ENCODE measurements around the gene TBCCD1. TPM values are rescaled to one million over a fixed set of nuclear protein-coding genes. Genes with fewer than 3 reads are reported as not detected.
"Not testable (repeated sequence)": the region's sequence is repeated elsewhere in the genome, so short reads cannot be mapped to it uniquely, and the experiment has no call there.

Gene TBCCD1
- total RNA-seq, 1 donor from 2014 or later: 16.4 TPM

DNA sequence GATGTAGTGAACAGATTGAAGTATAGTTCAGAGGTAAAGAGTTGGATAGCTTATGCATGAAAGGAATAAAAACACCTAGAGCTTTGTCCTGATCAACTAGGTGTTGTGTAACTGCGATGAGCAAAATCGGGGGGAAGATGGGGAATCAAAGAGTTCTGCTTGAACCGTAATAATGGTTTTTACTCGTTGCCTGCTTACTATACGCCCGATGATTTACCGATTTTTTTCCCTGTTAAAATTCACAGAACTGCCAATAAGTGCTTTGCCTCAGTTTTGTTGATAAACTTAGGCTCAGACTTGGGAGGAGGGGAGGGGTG, 2.6 kb upstream of the TBCCD1 start:
- Mint-ChIP-seq H3K4me1 (ENCODE audit: unreplicated experiment) (peaks cover 37% of the 10 kb centered on the region), H3K27me3 (ENCODE audit: unreplicated experiment) (no peaks in the 10 kb centered on the region), H3K27ac (ENCODE audit: unreplicated experiment) (peak overlapping the region; percentile 89), H3K9me3 (ENCODE audit: unreplicated experiment) (no peaks in the 10 kb centered on the region), H3K4me3 (ENCODE audit: unreplicated experiment) (peak overlapping the region; percentile 90), H3K36me3 (ENCODE audit: unreplicated experiment) (peaks cover 12% of the 10 kb centered on the region)
- TF ChIP-seq, protein P1, sequence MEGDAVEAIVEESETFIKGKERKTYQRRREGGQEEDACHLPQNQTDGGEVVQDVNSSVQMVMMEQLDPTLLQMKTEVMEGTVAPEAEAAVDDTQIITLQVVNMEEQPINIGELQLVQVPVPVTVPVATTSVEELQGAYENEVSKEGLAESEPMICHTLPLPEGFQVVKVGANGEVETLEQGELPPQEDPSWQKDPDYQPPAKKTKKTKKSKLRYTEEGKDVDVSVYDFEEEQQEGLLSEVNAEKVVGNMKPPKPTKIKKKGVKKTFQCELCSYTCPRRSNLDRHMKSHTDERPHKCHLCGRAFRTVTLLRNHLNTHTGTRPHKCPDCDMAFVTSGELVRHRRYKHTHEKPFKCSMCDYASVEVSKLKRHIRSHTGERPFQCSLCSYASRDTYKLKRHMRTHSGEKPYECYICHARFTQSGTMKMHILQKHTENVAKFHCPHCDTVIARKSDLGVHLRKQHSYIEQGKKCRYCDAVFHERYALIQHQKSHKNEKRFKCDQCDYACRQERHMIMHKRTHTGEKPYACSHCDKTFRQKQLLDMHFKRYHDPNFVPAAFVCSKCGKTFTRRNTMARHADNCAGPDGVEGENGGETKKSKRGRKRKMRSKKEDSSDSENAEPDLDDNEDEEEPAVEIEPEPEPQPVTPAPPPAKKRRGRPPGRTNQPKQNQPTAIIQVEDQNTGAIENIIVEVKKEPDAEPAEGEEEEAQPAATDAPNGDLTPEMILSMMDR (IDR thresholded peaks at IDR 0.05): no peak
- no peak for DNase-seq (ENCODE audit: extremely low spot score, unreplicated experiment)

DNA sequence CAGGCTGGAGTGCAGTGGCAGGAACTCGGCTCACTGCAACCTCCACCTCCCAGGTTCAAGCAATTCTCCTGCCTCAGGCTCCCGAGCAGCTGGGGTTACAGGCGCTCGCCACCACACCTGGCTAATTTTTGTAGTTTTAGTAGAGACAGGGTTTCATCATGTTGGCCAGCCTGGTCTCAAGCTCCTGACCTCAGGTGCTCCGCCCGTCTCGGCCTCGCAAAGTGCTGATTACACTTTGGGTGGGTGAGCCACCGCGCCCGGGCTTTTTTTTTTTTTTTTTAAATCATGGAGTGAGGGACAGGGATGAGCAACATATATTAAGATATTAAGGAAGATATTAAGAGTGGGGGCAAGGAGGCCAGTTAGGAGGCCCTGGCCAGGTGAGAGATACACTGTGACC, 2.2 kb upstream of the TBCCD1 start:
- DNase-seq (ENCODE audit: extremely low spot score, unreplicated experiment); H3K36me3 Mint-ChIP-seq (ENCODE audit: unreplicated experiment); H3K27ac Mint-ChIP-seq (ENCODE audit: unreplicated experiment); H3K9me3 Mint-ChIP-seq (ENCODE audit: unreplicated experiment); H3K27me3 Mint-ChIP-seq (ENCODE audit: unreplicated experiment): not testable (repeated sequence)
- peaks cover 41% of the 10 kb centered on the region for H3K4me1 Mint-ChIP-seq (ENCODE audit: unreplicated experiment)
- H3K4me3 Mint-ChIP-seq (ENCODE audit: unreplicated experiment): peak overlapping the region; percentile 90

DNA sequence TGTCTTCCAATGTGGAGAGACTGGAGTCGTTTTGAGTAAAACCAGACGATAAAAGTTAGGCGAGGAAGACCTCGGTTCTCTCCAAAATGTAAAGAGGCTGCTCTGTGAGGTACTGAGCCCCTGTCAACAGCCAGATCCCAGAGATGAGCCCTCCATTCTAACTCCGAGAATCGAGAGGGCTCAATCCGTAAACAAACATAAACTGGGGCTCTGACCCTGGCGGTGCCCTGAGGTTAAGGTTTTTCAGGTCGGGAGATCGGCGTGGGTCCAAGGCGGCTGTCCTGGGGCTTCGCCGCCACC, 417 bp downstream of the TBCCD1 start:
- H3K36me3 Mint-ChIP-seq (ENCODE audit: unreplicated experiment): peaks cover 8% of the 10 kb centered on the region
- TF ChIP-seq, protein P1 (IDR thresholded peaks at IDR 0.05): no peak
- H3K4me1 Mint-ChIP-seq (ENCODE audit: unreplicated experiment): peaks cover 38% of the 10 kb centered on the region
- H3K9me3 Mint-ChIP-seq (ENCODE audit: unreplicated experiment): no peaks in the 10 kb centered on the region
- peak overlapping the region; percentile 91 for H3K27ac Mint-ChIP-seq (ENCODE audit: unreplicated experiment)
- no peak for DNase-seq (ENCODE audit: extremely low spot score, unreplicated experiment)
- no peaks in the 10 kb centered on the region for H3K27me3 Mint-ChIP-seq (ENCODE audit: unreplicated experiment)
- peak overlapping the region; percentile 92 for H3K4me3 Mint-ChIP-seq (ENCODE audit: unreplicated experiment)

DNA sequence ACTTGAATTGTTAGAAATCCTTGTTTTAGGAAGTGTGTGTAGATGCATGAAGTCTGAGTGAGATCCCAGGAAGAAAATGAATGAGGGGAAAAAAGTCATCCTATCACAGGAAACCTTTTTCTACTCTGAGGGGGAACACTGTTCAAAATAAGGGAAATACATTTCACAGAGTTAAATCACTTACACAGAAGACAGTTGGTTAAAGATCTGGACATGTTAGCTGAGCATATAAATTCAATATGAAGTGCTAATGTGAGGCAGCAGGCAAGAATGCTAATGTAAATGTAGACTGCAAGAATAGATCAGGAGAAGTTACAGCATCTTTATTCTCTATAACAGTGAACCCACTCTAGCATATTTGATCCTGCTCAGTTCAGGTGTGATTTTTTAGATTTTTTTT, 2.6 kb downstream of the TBCCD1 start:
- Mint-ChIP-seq H3K27ac (ENCODE audit: unreplicated experiment) (no peak overlapping the region), H3K4me3 (ENCODE audit: unreplicated experiment) (no peak overlapping the region), H3K9me3 (ENCODE audit: unreplicated experiment) (no peaks in the 10 kb centered on the region), H3K36me3 (ENCODE audit: unreplicated experiment) (peaks cover 13% of the 10 kb centered on the region), H3K4me1 (ENCODE audit: unreplicated experiment) (peaks cover 24% of the 10 kb centered on the region), H3K27me3 (ENCODE audit: unreplicated experiment) (no peaks in the 10 kb centered on the region)
- DNase-seq (ENCODE audit: extremely low spot score, unreplicated experiment): no peak
- TF ChIP-seq, protein P1 (IDR thresholded peaks at IDR 0.05): no peak

DNA sequence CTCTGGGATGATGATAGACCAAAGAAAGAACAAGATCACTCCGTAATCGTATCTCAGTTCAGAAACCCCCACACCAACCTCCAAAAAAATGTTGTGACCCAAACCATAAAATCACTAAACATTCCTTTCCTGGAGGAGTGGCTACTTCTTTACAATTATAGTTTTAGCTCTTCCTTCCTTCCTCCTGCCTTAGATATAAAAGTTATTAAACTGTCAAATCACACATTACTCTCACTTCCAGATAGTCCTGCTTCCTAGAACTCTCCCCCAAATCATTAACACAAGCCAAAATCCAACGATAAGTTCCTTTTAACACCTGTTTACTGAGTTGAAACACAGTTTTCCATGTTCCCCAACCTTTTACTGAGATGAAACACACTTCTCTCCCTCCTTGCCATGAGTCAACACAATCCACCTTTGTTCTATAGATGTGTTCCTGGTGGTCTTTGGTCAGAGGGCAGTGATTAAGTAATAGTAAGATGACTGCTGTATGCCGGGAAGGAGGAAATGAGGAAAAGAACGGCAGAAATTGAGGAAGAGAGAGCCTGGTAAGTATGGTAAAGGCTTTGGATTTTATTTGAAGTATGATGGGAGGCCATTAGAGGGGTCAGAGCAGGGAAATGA, 14.6 kb downstream of the TBCCD1 start:
- H3K4me3 Mint-ChIP-seq (ENCODE audit: unreplicated experiment): no peak overlapping the region
- peaks cover 44% of the 10 kb centered on the region for H3K36me3 Mint-ChIP-seq (ENCODE audit: unreplicated experiment)

More for the DNA sequence above, 14.6 kb downstream of the TBCCD1 start:
- H3K4me1 Mint-ChIP-seq (ENCODE audit: unreplicated experiment): no peaks in the 10 kb centered on the region
- no peaks in the 10 kb centered on the region for H3K9me3 Mint-ChIP-seq (ENCODE audit: unreplicated experiment)
- no peak overlapping the region for H3K27ac Mint-ChIP-seq (ENCODE audit: unreplicated experiment)
- H3K27me3 Mint-ChIP-seq (ENCODE audit: unreplicated experiment): no peaks in the 10 kb centered on the region
- no peak for DNase-seq (ENCODE audit: extremely low spot score, unreplicated experiment)
- TF ChIP-seq, protein P1 (IDR thresholded peaks at IDR 0.05): no peak
